Activated T-cell treated with anti-CD3 and anti-CD28 coated beads, Interleukin-2, amount 50 U/mL, for 48 hours (primary cell): ENCODE measurements around the gene MUC7.
"Not testable (repeated sequence)": the region's sequence is repeated elsewhere in the genome, so short reads cannot be mapped to it uniquely, and the experiment has no call there.

Experiments
- DNase-seq, 2 experiments: peaks; one replicate each; pipeline ENCODE4 v3.0.0-alpha.2; 2020

MUC7 gene

GRCh38 chr4:70471897-70472296, at the start of gene MUC7:
Gene MUC7, plus strand, starts transcription at chr4:70472197. Its CDS starts 1,825 bp downstream, at chr4:70474022.
- DNase-seq, result no peak

- no peak for DNase-seq
These were observed 46.7 kb upstream of the MUC7 start for GRCh38 chr4:70425306-70425705.

- no peak for DNase-seq
These were observed 45.2 kb upstream of the MUC7 start for GRCh38 chr4:70426789-70427188.

- no peak for DNase-seq
These were observed 34.8 kb upstream of the MUC7 start for GRCh38 chr4:70437197-70437596.

- no peak for DNase-seq
These were observed 29.5 kb upstream of the MUC7 start for GRCh38 chr4:70442474-70442873.

- DNase-seq, result no peak
These were observed 28.7 kb upstream of the MUC7 start for GRCh38 chr4:70443329-70443728.

- DNase-seq, result no peak
These were observed 22.8 kb upstream of the MUC7 start for GRCh38 chr4:70449220-70449619.

GRCh38 chr4:70452946-70453345, 19.1 kb upstream of the MUC7 start:
- no peak for DNase-seq

- DNase-seq, result no peak
These were observed 8.7 kb upstream of the MUC7 start for GRCh38 chr4:70463335-70463734.

- no peak for DNase-seq
These were observed 1.7 kb downstream of the MUC7 start for GRCh38 chr4:70473679-70474078.

GRCh38 chr4:70488748-70489147, 16.8 kb downstream of the MUC7 start:
- no peak for DNase-seq

GRCh38 chr4:70496231-70496630, 24.2 kb downstream of the MUC7 start:
- DNase-seq, result no peak

- DNase-seq, result not testable (repeated sequence)
These were observed 29.8 kb downstream of the MUC7 start for GRCh38 chr4:70501838-70502237.

GRCh38 chr4:70504733-70505132, 32.7 kb downstream of the MUC7 start:
- no peak for DNase-seq

GRCh38 chr4:70505151-70505748, 33.3 kb downstream of the MUC7 start:
- DNase-seq, result peak; percentile 59 to 61

- no peak for DNase-seq
These were observed 36.8 kb downstream of the MUC7 start for GRCh38 chr4:70508801-70509200.

GRCh38 chr4:70511365-70511764, 39.4 kb downstream of the MUC7 start:
- DNase-seq, result no peak

GRCh38 chr4:70515367-70516250, 43.6 kb downstream of the MUC7 start:
- no peak for DNase-seq

GRCh38 chr4:70518269-70518668, 46.3 kb downstream of the MUC7 start, which contains the start of gene AMTN:
Gene AMTN, plus strand, starts transcription at chr4:70518569. Its CDS starts 209 bp downstream, at chr4:70518778.
- DNase-seq, result no peak

- DNase-seq, result no peak
These were observed 46.7 kb downstream of the MUC7 start for GRCh38 chr4:70518716-70519115.

GRCh38 chr4:70522626-70523025, 50.6 kb downstream of the MUC7 start:
- no peak for DNase-seq

GRCh38 chr4:70530997-70531396, 59.0 kb downstream of the MUC7 start:
- DNase-seq, result no peak

GRCh38 chr4:70531981-70532380, 60.0 kb downstream of the MUC7 start:
- no peak for DNase-seq
